MM.1S (cell line): ENCODE data around the gene MTO1.
A peak's percentile ranks its signal among the peaks of the same experiment; 100 is the strongest.

ENCODE experiments used
- DNase-seq: peaks from one replicate; pipeline ENCODE4 v3.0.0-alpha.2; 2015
- H2AFZ ChIP-seq: fragments of 300-600 bp; sonication (generic); 2 replicates; pipeline ENCODE4 v1.6.0; 2016; ENCODE audit warnings: antibody characterized with exemption, low read length
- H3F3A ChIP-seq: fragments of 300-600 bp; sonication (generic); 2 replicates; pipeline ENCODE4 v1.6.1; 2016; ENCODE audit warnings: mild to moderate bottlenecking, antibody characterized with exemption, low read length, moderate library complexity, mixed read lengths; ENCODE audit not compliant: insufficient read depth
- H3K27ac ChIP-seq: fragments of 300-600 bp; sonication (generic); 2 replicates; pipeline ENCODE4 v1.5.1; 2016; ENCODE audit warnings: mild to moderate bottlenecking, low read length
- H3K27me3 ChIP-seq: fragments of 300-600 bp; sonication (generic); replicated peaks from 2 replicates; pipeline ENCODE4 v1.6.0; 2016; ENCODE audit warnings: low read length; ENCODE audit not compliant: insufficient read depth
- H3K36me3 ChIP-seq: fragments of 300-600 bp; sonication (generic); replicated peaks from 2 replicates; pipeline ENCODE4 v1.6.1; 2016; ENCODE audit warnings: mild to moderate bottlenecking, low read length, mixed read lengths; ENCODE audit not compliant: insufficient read depth
- H3K4me1 ChIP-seq: fragments of 300-600 bp; sonication (generic); 2 replicates; pipeline ENCODE4 v1.6.1; 2016; ENCODE audit warnings: low read length, mixed read lengths
- H3K4me2 ChIP-seq: fragments of 300-600 bp; sonication (generic); 2 replicates; pipeline ENCODE4 v1.6.0; 2016; ENCODE audit warnings: low read depth, low read length
- H3K4me3 ChIP-seq: fragments of 300-600 bp; sonication (generic); 2 replicates; pipeline ENCODE4 v1.5.1; 2016; ENCODE audit warnings: low read length, mixed read lengths
- H3K79me2 ChIP-seq: fragments of 300-600 bp; sonication (generic); 2 replicates; pipeline ENCODE4 v1.6.1; 2016; ENCODE audit warnings: mixed run types, low read length, mixed read lengths
- H3K9ac ChIP-seq: fragments of 300-600 bp; sonication (generic); 2 replicates; pipeline ENCODE4 v1.6.1; 2016; ENCODE audit warnings: low read length, mixed read lengths
- H3K9me2 ChIP-seq: fragments of 300-600 bp; sonication (generic); replicated peaks from 2 replicates; pipeline ENCODE4 v1.6.1; 2016; ENCODE audit warnings: mild to moderate bottlenecking, low read length, mixed read lengths; ENCODE audit not compliant: insufficient read depth
- H3K9me3 ChIP-seq: fragments of 300-600 bp; sonication (generic); replicated peaks from 2 replicates; pipeline ENCODE4 v1.6.1; 2016; ENCODE audit warnings: mild to moderate bottlenecking, low read length, mixed read lengths; ENCODE audit not compliant: insufficient read depth
- H4K20me1 ChIP-seq: fragments of 300-600 bp; sonication (generic); 2 replicates; pipeline ENCODE4 v1.6.1; 2016; ENCODE audit warnings: mild to moderate bottlenecking, low read length, moderate library complexity, mixed read lengths; ENCODE audit not compliant: insufficient read depth
- CTCF ChIP-seq: fragments of 300-600 bp; sonication (generic); IDR thresholded peaks from 2 replicates; pipeline ENCODE4 v1.5.1; 2016; ENCODE audit warnings: antibody characterized with exemption, low read length, mixed read lengths
- EZH2 ChIP-seq: fragments of 300-600 bp; sonication (generic); optimal IDR thresholded peaks from 2 replicates; pipeline ENCODE3; 2017; ENCODE audit warnings: low read depth, mild to moderate bottlenecking, antibody characterized with exemption, low read length, mixed read lengths
- EZH2phosphoT487 ChIP-seq: fragments of 300-600 bp; sonication (generic); IDR thresholded peaks from 2 replicates; pipeline ENCODE4 v1.6.1; 2018; ENCODE audit warnings: antibody characterized with exemption, low read length

The MTO1 gene

GRCh38 chr6:73519926-73520687 is 58.6 kb downstream of the MTO1 start:
- Histone ChIP-seq H2AFZ (no peak overlapping the region), H3F3A (peaks cover 77% of the 10 kb centered on the region), H4K20me1 (peaks cover 46% of the 10 kb centered on the region), H3K4me1 (peaks cover 25% of the 10 kb centered on the region), H3K4me3 (peak overlapping the region; percentile 97), H3K9me2 (no peaks in the 10 kb centered on the region), H3K27ac (peak overlapping the region; percentile 92), H3K36me3 (peaks cover 25% of the 10 kb centered on the region), H3K79me2 (peaks cover 47% of the 10 kb centered on the region), H3K27me3 (no peaks in the 10 kb centered on the region), H3K9me3 (no peaks in the 10 kb centered on the region), H3K9ac (peak overlapping the region; percentile 100), H3K4me2 (peak overlapping the region; percentile 92)
- TF ChIP-seq EZH2phosphoT487 (no peak), CTCF (no peak), EZH2 (no peak)
- peak; percentile 55 for DNase-seq

- Histone ChIP-seq H2AFZ (peak within 1 kb of the TSS; percentile 42), H3K36me3 (peaks cover 25% of the 10 kb centered on the region), H3K9me2 (no peaks in the 10 kb centered on the region), H3K79me2 (peaks cover 47% of the 10 kb centered on the region), H3K4me3 (peak within 1 kb of the TSS; percentile 97), H3K9me3 (no peaks in the 10 kb centered on the region), H3K4me1 (peaks cover 18% of the 10 kb centered on the region), H3K27me3 (no peaks in the 10 kb centered on the region), H3K4me2 (peak within 1 kb of the TSS; percentile 92), H3K9ac (peak within 1 kb of the TSS; percentile 100), H3K27ac (peak within 1 kb of the TSS; percentile 92), H3F3A (peaks cover 70% of the 10 kb centered on the region), H4K20me1 (peaks cover 40% of the 10 kb centered on the region)
- DNase-seq: peak; percentile 99
- TF ChIP-seq CTCF (no peak), EZH2 (no peak), EZH2phosphoT487 (no peak)
Measured at GRCh38 chr6:73520688-73521350, 59.3 kb downstream of the MTO1 start, which contains the start of gene EEF1A1. TSS of gene EEF1A1 (minus strand) at chr6:73521032. CDS start at chr6:73520026, 1,006 bp downstream.

GRCh38 chr6:73521351-73521985 is 59.9 kb downstream of the MTO1 start:
- H3K27me3 ChIP-seq: no peaks in the 10 kb centered on the region
- no peaks in the 10 kb centered on the region for H3K9me2 ChIP-seq
- peak overlapping the region; percentile 92 for H3K9ac ChIP-seq
- H3F3A ChIP-seq: peaks cover 63% of the 10 kb centered on the region
- H3K4me2 ChIP-seq: peak overlapping the region; percentile 72
- peak overlapping the region; percentile 42 for H2AFZ ChIP-seq
- peaks cover 47% of the 10 kb centered on the region for H3K79me2 ChIP-seq
- H3K4me1 ChIP-seq: peaks cover 12% of the 10 kb centered on the region
- peak; percentile 69 for DNase-seq
- H3K27ac ChIP-seq: peak overlapping the region; percentile 92
- H3K4me3 ChIP-seq: peak overlapping the region; percentile 90
- peaks cover 33% of the 10 kb centered on the region for H4K20me1 ChIP-seq
- no peaks in the 10 kb centered on the region for H3K9me3 ChIP-seq
- TF ChIP-seq EZH2 (no peak), EZH2phosphoT487 (no peak)
- peaks cover 25% of the 10 kb centered on the region for H3K36me3 ChIP-seq
